Activated CD4-positive, CD25-positive, alpha-beta regulatory T cell (primary cell): ENCODE results near the gene RPLP2.
A peak's percentile ranks its signal among the peaks of the same experiment; 100 is the strongest.

Source experiments
- DNase-seq, 4 experiments: peaks; one replicate each; lab custom pipeline; 2025; lab: John Stamatoyannopoulos, UW

RPLP2 gene

GRCh38 chr11:836700-837099 is 26.9 kb downstream of the RPLP2 start:
- DNase-seq = no peak

- no peak for DNase-seq
Observed at GRCh38 chr11:837189-837989, 27.6 kb downstream of the RPLP2 start.

GRCh38 chr11:837990-838307 is 28.2 kb downstream of the RPLP2 start:
- no peak for DNase-seq

GRCh38 chr11:838441-839279 is 28.9 kb downstream of the RPLP2 start:
- DNase-seq = no peak

GRCh38 chr11:839280-839623 is 29.5 kb downstream of the RPLP2 start:
- DNase-seq = no peak

- DNase-seq = no peak
Observed at GRCh38 chr11:839875-840617, 30.3 kb downstream of the RPLP2 start.

- no peak for DNase-seq
Observed at GRCh38 chr11:841981-842369, 32.2 kb downstream of the RPLP2 start.

- DNase-seq = peak; percentile 82 to 86 (median 82)
Observed at GRCh38 chr11:842370-843002, 32.7 kb downstream of the RPLP2 start, which contains the start of the genes POLR2L and TSPAN4. TSS of gene POLR2L (minus strand) at chr11:842529. CDS start at chr11:842508, 21 bp downstream. TSS of gene TSPAN4 (plus strand) at chr11:842852. CDS start at chr11:850305, 7,453 bp downstream.

- no peak for DNase-seq
Observed at GRCh38 chr11:843086-843734, 33.4 kb downstream of the RPLP2 start.

- no peak for DNase-seq
Observed at GRCh38 chr11:843818-844692, 34.3 kb downstream of the RPLP2 start.

- DNase-seq = no peak
Observed at GRCh38 chr11:844693-845644, 35.2 kb downstream of the RPLP2 start.

- DNase-seq = no peak
Observed at GRCh38 chr11:845872-846495, 36.2 kb downstream of the RPLP2 start.

GRCh38 chr11:846496-847098 is 36.8 kb downstream of the RPLP2 start:
- DNase-seq = no peak

GRCh38 chr11:847876-848275 is 38.1 kb downstream of the RPLP2 start:
- no peak for DNase-seq

GRCh38 chr11:848380-848931 is 38.7 kb downstream of the RPLP2 start:
- DNase-seq = peak in 3 of 4 experiments; percentile 45 to 48 (median 47)

GRCh38 chr11:849104-849824 is 39.5 kb downstream of the RPLP2 start:
- no peak for DNase-seq
